Neural cell (in vitro differentiated cells): ENCODE results near the gene RAI1.

Experiments
- EP300 ChIP-seq: fragments of 450-650 bp; conservative IDR thresholded peaks from 2 replicates; pipeline ENCODE4 v1.6.1; 2014; ENCODE audit warnings: antibody characterized with exemption, mild to moderate bottlenecking, moderate library complexity; ENCODE audit not compliant: poor library complexity, severe bottlenecking
- EZH2 ChIP-seq: fragments of 200-600, 300-800 bp; shearing (Covaris generic), sonication (generic); IDR thresholded peaks from 2 replicates; pipeline ENCODE4 v1.6.1; 2014; ENCODE audit warnings: antibody characterized with exemption, low read length, borderline replicate concordance, mild to moderate bottlenecking; ENCODE audit not compliant: insufficient read depth, poor library complexity, severe bottlenecking
- POLR2AphosphoS5 ChIP-seq: IDR thresholded peaks from 2 replicates; pipeline ENCODE4 v1.6.1; 2012
- RAD21 ChIP-seq: fragments of 450-650 bp; conservative IDR thresholded peaks from 2 replicates; pipeline ENCODE4 v1.6.1; 2014; ENCODE audit warnings: antibody characterized with exemption, mild to moderate bottlenecking, moderate library complexity
- TAF1 ChIP-seq: IDR thresholded peaks from 2 replicates; pipeline ENCODE4 v1.6.1; 2012; ENCODE audit warnings: low read depth
- TF ChIP-seq, protein P1 (sequence below): fragments of 450-650 bp; IDR thresholded peaks from 2 replicates; pipeline ENCODE4 v1.5.1; 2014; ENCODE audit warnings: antibody characterized with exemption, mild to moderate bottlenecking, moderate library complexity; ENCODE audit not compliant: poor library complexity, severe bottlenecking

DNA sequence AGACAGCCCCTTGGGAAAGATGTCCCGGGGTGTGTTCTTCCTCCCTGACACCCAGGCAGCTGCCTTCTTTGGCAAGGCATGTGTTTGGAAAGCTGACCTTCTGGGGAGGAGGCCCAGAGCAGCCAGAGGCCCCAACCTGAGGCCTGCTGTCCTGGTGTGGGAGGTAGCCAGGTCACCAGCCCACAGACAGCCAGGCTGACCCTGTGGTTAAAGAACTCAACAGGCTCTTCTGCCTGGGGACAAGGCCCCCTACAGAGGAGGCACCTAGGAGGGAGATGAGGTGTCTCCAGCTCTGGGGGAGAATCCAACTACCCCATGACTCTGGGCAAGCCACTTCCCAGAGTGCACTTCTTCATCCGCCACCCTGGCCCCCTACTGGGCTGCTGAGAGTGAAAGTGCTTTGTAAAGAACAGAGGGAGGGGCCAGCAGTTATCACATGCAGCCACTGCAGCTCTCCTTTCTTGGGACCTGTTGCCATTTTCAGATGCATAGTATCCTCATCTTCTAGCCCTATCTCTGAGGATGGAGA, 168.7 kb downstream of the RAI1 start:
- TF ChIP-seq, protein P1, sequence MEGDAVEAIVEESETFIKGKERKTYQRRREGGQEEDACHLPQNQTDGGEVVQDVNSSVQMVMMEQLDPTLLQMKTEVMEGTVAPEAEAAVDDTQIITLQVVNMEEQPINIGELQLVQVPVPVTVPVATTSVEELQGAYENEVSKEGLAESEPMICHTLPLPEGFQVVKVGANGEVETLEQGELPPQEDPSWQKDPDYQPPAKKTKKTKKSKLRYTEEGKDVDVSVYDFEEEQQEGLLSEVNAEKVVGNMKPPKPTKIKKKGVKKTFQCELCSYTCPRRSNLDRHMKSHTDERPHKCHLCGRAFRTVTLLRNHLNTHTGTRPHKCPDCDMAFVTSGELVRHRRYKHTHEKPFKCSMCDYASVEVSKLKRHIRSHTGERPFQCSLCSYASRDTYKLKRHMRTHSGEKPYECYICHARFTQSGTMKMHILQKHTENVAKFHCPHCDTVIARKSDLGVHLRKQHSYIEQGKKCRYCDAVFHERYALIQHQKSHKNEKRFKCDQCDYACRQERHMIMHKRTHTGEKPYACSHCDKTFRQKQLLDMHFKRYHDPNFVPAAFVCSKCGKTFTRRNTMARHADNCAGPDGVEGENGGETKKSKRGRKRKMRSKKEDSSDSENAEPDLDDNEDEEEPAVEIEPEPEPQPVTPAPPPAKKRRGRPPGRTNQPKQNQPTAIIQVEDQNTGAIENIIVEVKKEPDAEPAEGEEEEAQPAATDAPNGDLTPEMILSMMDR = no peak
- TF ChIP-seq EZH2 (no peak), RAD21 (no peak), POLR2AphosphoS5 (no peak), TAF1 (no peak), EP300 (no peak)
